Spleen (tissue), 11 donors: ENCODE measurements around the gene CCDC90B. TPM values are rescaled to one million over a fixed set of nuclear protein-coding genes. Genes with fewer than 3 reads are reported as not detected.

Experiments
- DNase-seq: peaks from one replicate; pipeline ENCODE4 v3.0.0-alpha.2; 2020
- H3K27ac ChIP-seq, 8 donors: fragments of 200-600 bp; sonication (generic) in 7 of 8; 1 replicate in 4 of 8; 2 replicates in 4 of 8; pipeline versions ENCODE4 v1.5.0 to v1.8.0; 2016 to 2021; ENCODE audit warnings: inconsistent platforms in 4 of 8, mild to moderate bottlenecking in 4 of 8, moderate library complexity in 1 of 8
- H3K27me3 ChIP-seq, 7 donors: fragments of 200-600 bp; sonication (generic) in 6 of 7; replicated peaks in 1 of 7; 1 replicate in 4 of 7; 2 replicates in 3 of 7; pipeline versions ENCODE4 v1.5.0 to v1.8.0; 2016 to 2021; ENCODE audit warnings: inconsistent platforms in 3 of 7, mild to moderate bottlenecking in 1 of 7
- H3K36me3 ChIP-seq, 6 donors: fragments of 200-600 bp; sonication (generic) in 5 of 6; 1 replicate in 4 of 6; 2 replicates in 2 of 6; pipeline versions ENCODE4 v1.5.0 to v1.8.0; 2016 to 2021; ENCODE audit warnings: inconsistent platforms in 2 of 6
- H3K4me1 ChIP-seq, 6 donors: fragments of 200-600 bp; sonication (generic) in 5 of 6; 1 replicate in 3 of 6; 2 replicates in 3 of 6; pipeline versions ENCODE4 v1.5.0 to v1.8.0; 2016 to 2021; ENCODE audit warnings: inconsistent platforms in 3 of 6
- H3K4me3 ChIP-seq, 8 donors: fragments of 200-600 bp; sonication (generic) in 7 of 8; 1 replicate in 4 of 8; 2 replicates in 4 of 8; pipeline versions ENCODE4 v1.5.0 to v1.8.0; 2016 to 2021; ENCODE audit warnings: inconsistent platforms in 4 of 8, mild to moderate bottlenecking in 4 of 8, moderate library complexity in 2 of 8
- H3K9me3 ChIP-seq, 8 donors: fragments of 200-600 bp; sonication (generic) in 7 of 8; 1 replicate in 4 of 8; 2 replicates in 4 of 8; pipeline versions ENCODE4 v1.5.0 to v1.8.0; 2016 to 2021; ENCODE audit warnings: inconsistent platforms in 4 of 8
- CTCF ChIP-seq, 11 experiments: fragments of 200-600 bp in 7 of 11; fragments of 450-650 bp in 4 of 11; sonication (generic) in 4 of 11; IDR thresholded peaks in 8 of 11; conservative IDR thresholded peaks in 3 of 11; 1 replicate in 7 of 11; 2 replicates in 4 of 11; pipeline versions ENCODE4 v1.4.0 to v1.8.0; 2016 to 2021; ENCODE audit warnings: antibody characterized with exemption in 11 of 11, inconsistent platforms in 4 of 11, mild to moderate bottlenecking in 1 of 11
- POLR2A ChIP-seq, 3 donors: fragments of 450-650 bp; IDR thresholded peaks; one replicate each; pipeline ENCODE4 v1.5.1; 2017; ENCODE audit warnings: antibody characterized with exemption in 3 of 3, mild to moderate bottlenecking in 1 of 3
- POLR2AphosphoS5 ChIP-seq, 3 donors: sonication (generic); formaldehyde crosslinking; IDR thresholded peaks; one replicate each; pipeline ENCODE4 v1.5.1; 2017; ENCODE audit warnings: antibody characterized with exemption in 3 of 3
- WGBS, 5 donors: extraction: QIAGEN DNeasy Blood & Tissue Kit in 3 of 5; methylation state at CpG; one replicate each; pipeline versions ENCODE4 v1.1.5 to v1.1.7; 2013 to 2018; 5-methylcytosine and 5-hydroxymethylcytosine counted together
- intact Hi-C: fragments of 100-400 bp; cut with DNase I; formaldehyde crosslinking; loops from one replicate; pipeline ENCODE4 v1.15.0; 2023; ENCODE audit warnings: low total_unique reads
- polyA plus RNA-seq, 3 donors: library from polyadenylated mRNA; stranded (reverse); fragments of 200-250 nt; gene quantifications; one replicate each; pipeline ENCODE4 v1.2.1, GENCODE V29; 2013
- total RNA-seq, 7 donors: library from RNA; depleted of rRNA in 3 of 7; stranded (reverse); fragments of >200 nt in 3 of 7; fragmentation: NEBNext Ultra II Directional in 4 of 7; extraction: Animal tissue kit (Norgen Biotek cat#: 25700) in 4 of 7; gene quantifications; one replicate each; pipeline versions ENCODE4 v1.1.0 to v1.2.1, GENCODE V29; 2016 to 2021
- donor health status: healthy with polysubstance abuse.
- donor health status: DM: no; HTN: no; CAD: no; lungs with moderate emphysema.
- donor health status: DM: no; HTN: no; CAD: no.
- donor health status: Bipolar disorder and iron deficiency.
- donor health status: healthy.
- donor health status: DM: no; HTN: no; CAD: no.
- donor health status: DM: yes; HTN: yes; CAD: no.

The CCDC90B gene
- total and polyA plus RNA-seq, 10 donors, result 26.6 to 54.5 (median 36.6) TPM

- Histone ChIP-seq H3K27me3 (no peaks in the 10 kb centered on the region), H3K4me1 (no peaks in the 10 kb centered on the region), H3K36me3 (peaks cover 0 to 3% (median 0%) of the 10 kb centered on the region in 6 donors), H3K9me3 (no peaks in the 10 kb centered on the region), H3K27ac (no peak overlapping the region), H3K4me3 (no peak overlapping the region)
- WGBS, 5 donors, result 95 to 100% (median 96%) methylated on average over 2 of the region's 2 CpGs
- TF ChIP-seq POLR2A (IDR thresholded peaks at IDR 0.05) (no peak), CTCF (IDR thresholded peaks at IDR 0.05 in 8 of 11, conservative IDR thresholded peaks at IDR 0.05 in 3 of 11) (no peak), POLR2AphosphoS5 (IDR thresholded peaks at IDR 0.05) (no peak)
- DNase-seq, result no peak
- intact Hi-C loops, result no loop called here
Measured at GRCh38 chr11:83223457-83223856, 62.7 kb downstream of the CCDC90B start.

- TF ChIP-seq POLR2AphosphoS5 (IDR thresholded peaks at IDR 0.05), result no peak
- no peak for TF ChIP-seq POLR2A (IDR thresholded peaks at IDR 0.05)
- no peak for TF ChIP-seq CTCF (IDR thresholded peaks at IDR 0.05 in 8 of 11, conservative IDR thresholded peaks at IDR 0.05 in 3 of 11)
- intact Hi-C loops, result no loop called here
- H3K4me1 ChIP-seq, result no peaks in the 10 kb centered on the region
- 91 to 100% (median 95%) methylated on average over 1 of the region's 1 CpG for WGBS, 5 donors
- H3K4me3 ChIP-seq, result no peak overlapping the region
- H3K9me3 ChIP-seq, result no peaks in the 10 kb centered on the region
- H3K36me3 ChIP-seq, result no peaks in the 10 kb centered on the region
- no peak for DNase-seq
- H3K27me3 ChIP-seq, result no peaks in the 10 kb centered on the region
- H3K27ac ChIP-seq, result no peak overlapping the region
Measured at GRCh38 chr11:83222499-83222898, 63.7 kb downstream of the CCDC90B start.

GRCh38 chr11:83221694-83222093 is 64.5 kb downstream of the CCDC90B start:
- H3K9me3 ChIP-seq, result no peaks in the 10 kb centered on the region
- H3K36me3 ChIP-seq, result no peaks in the 10 kb centered on the region
- TF ChIP-seq POLR2AphosphoS5 (IDR thresholded peaks at IDR 0.05), result no peak
- TF ChIP-seq CTCF (IDR thresholded peaks at IDR 0.05 in 8 of 11, conservative IDR thresholded peaks at IDR 0.05 in 3 of 11), result no peak
- TF ChIP-seq POLR2A (IDR thresholded peaks at IDR 0.05), result no peak
- no peak overlapping the region for H3K27ac ChIP-seq
- H3K4me1 ChIP-seq, result no peaks in the 10 kb centered on the region
- no peak for DNase-seq
- intact Hi-C loops, result no loop called here
- H3K27me3 ChIP-seq, result no peaks in the 10 kb centered on the region
- H3K4me3 ChIP-seq, result no peak overlapping the region

GRCh38 chr11:83220260-83220659 is 65.9 kb downstream of the CCDC90B start:
- intact Hi-C loops, result no loop called here
- Histone ChIP-seq H3K27ac (no peak overlapping the region), H3K36me3 (peaks cover 0 to 7% (median 0%) of the 10 kb centered on the region in 6 donors), H3K9me3 (no peaks in the 10 kb centered on the region), H3K27me3 (no peaks in the 10 kb centered on the region), H3K4me3 (no peak overlapping the region), H3K4me1 (no peaks in the 10 kb centered on the region)
- TF ChIP-seq POLR2A (IDR thresholded peaks at IDR 0.05) (no peak), POLR2AphosphoS5 (IDR thresholded peaks at IDR 0.05) (no peak), CTCF (IDR thresholded peaks at IDR 0.05 in 8 of 11, conservative IDR thresholded peaks at IDR 0.05 in 3 of 11) (no peak)
- 87 to 94% (median 90%) methylated on average over 10 of the region's 10 CpGs for WGBS, 5 donors
- no peak for DNase-seq
